Dendritic cell treated with granulocyte-macrophage colony-stimulating factor and Interleukin-4, amounts not matched to agents 40 ng/mL and 50 ng/mL, for 4 days (primary cell): ENCODE results near the gene INA.
"Not testable (repeated sequence)": the region's sequence is repeated elsewhere in the genome, so short reads cannot be mapped to it uniquely, and the experiment has no call there.

Experiments
- H3K27ac Mint-ChIP-seq: one replicate; pipeline ENCODE4 v1.8.0; 2022; ENCODE audit warnings: mild to moderate bottlenecking, mixed read lengths
- H3K27me3 Mint-ChIP-seq: one replicate; pipeline ENCODE4 v1.8.0; 2022; ENCODE audit warnings: mild to moderate bottlenecking, mixed read lengths
- H3K36me3 Mint-ChIP-seq: one replicate; pipeline ENCODE4 v1.8.0; 2022; ENCODE audit warnings: low read depth, mixed read lengths
- H3K4me1 Mint-ChIP-seq: one replicate; pipeline ENCODE4 v1.8.0; 2022; ENCODE audit warnings: low read depth, mixed read lengths
- H3K4me3 Mint-ChIP-seq: one replicate; pipeline ENCODE4 v1.8.0; 2022; ENCODE audit warnings: mild to moderate bottlenecking, moderate library complexity, mixed read lengths
- H3K9me3 Mint-ChIP-seq: one replicate; pipeline ENCODE4 v1.8.0; 2022; ENCODE audit warnings: mixed read lengths
- intact Hi-C: fragments of 100-400 bp; cut with micrococcal nuclease; formaldehyde crosslinking; loops from one replicate; pipeline ENCODE4 v1.15.0; 2022

INA gene

GRCh38 chr10:103254538-103255325 lies 22.2 kb upstream of the INA start:
- Mint-ChIP-seq H3K4me3 (no peak overlapping the region), H3K36me3 (no peaks in the 10 kb centered on the region), H3K27ac (no peak overlapping the region)

GRCh38 chr10:103256613-103257012 lies 20.3 kb upstream of the INA start:
- Mint-ChIP-seq H3K9me3 (peaks cover 28% of the 10 kb centered on the region), H3K27ac (no peak overlapping the region), H3K27me3 (no peaks in the 10 kb centered on the region), H3K36me3 (no peaks in the 10 kb centered on the region), H3K4me3 (no peak overlapping the region), H3K4me1 (no peaks in the 10 kb centered on the region)
- intact Hi-C loops: no loop called here

More at GRCh38 chr10:103254538-103255325, 22.2 kb upstream of the INA start:
- H3K27me3 Mint-ChIP-seq: no peaks in the 10 kb centered on the region
- H3K9me3 Mint-ChIP-seq: peaks cover 20% of the 10 kb centered on the region
- intact Hi-C loops: no loop called here
- H3K4me1 Mint-ChIP-seq: no peaks in the 10 kb centered on the region

GRCh38 chr10:103257812-103258211 lies 19.1 kb upstream of the INA start:
- peaks cover 28% of the 10 kb centered on the region for H3K9me3 Mint-ChIP-seq
- H3K4me3 Mint-ChIP-seq: no peak overlapping the region
- intact Hi-C loops: no loop called here
- no peaks in the 10 kb centered on the region for H3K4me1 Mint-ChIP-seq
- H3K27me3 Mint-ChIP-seq: no peaks in the 10 kb centered on the region
- no peaks in the 10 kb centered on the region for H3K36me3 Mint-ChIP-seq
- no peak overlapping the region for H3K27ac Mint-ChIP-seq

GRCh38 chr10:103258928-103259327 lies 18.0 kb upstream of the INA start:
- H3K36me3 Mint-ChIP-seq, H3K27me3 Mint-ChIP-seq: not testable (repeated sequence)

GRCh38 chr10:103259989-103260388 lies 16.9 kb upstream of the INA start:
- Mint-ChIP-seq H3K27ac (no peak overlapping the region), H3K4me1 (no peaks in the 10 kb centered on the region), H3K36me3 (no peaks in the 10 kb centered on the region), H3K27me3 (peaks cover 12% of the 10 kb centered on the region), H3K9me3 (peaks cover 28% of the 10 kb centered on the region), H3K4me3 (no peak overlapping the region)
- intact Hi-C loops: no loop called here

More at GRCh38 chr10:103258928-103259327, 18.0 kb upstream of the INA start:
- intact Hi-C loops, H3K4me3 Mint-ChIP-seq, H3K4me1 Mint-ChIP-seq, H3K27ac Mint-ChIP-seq: not testable (repeated sequence)
- peaks cover 28% of the 10 kb centered on the region for H3K9me3 Mint-ChIP-seq

GRCh38 chr10:103262229-103262628 lies 14.7 kb upstream of the INA start:
- H3K36me3 Mint-ChIP-seq: no peaks in the 10 kb centered on the region
- no peak overlapping the region for H3K27ac Mint-ChIP-seq
- peaks cover 24% of the 10 kb centered on the region for H3K27me3 Mint-ChIP-seq
- H3K9me3 Mint-ChIP-seq: peaks cover 28% of the 10 kb centered on the region
- H3K4me3 Mint-ChIP-seq: no peak overlapping the region
- intact Hi-C loops: no loop called here
- H3K4me1 Mint-ChIP-seq: no peaks in the 10 kb centered on the region

GRCh38 chr10:103265717-103266329 lies 11.1 kb upstream of the INA start:
- Mint-ChIP-seq H3K27ac (no peak overlapping the region), H3K4me3 (no peak overlapping the region), H3K9me3 (peaks cover 4% of the 10 kb centered on the region), H3K27me3 (peaks cover 40% of the 10 kb centered on the region), H3K4me1 (no peaks in the 10 kb centered on the region), H3K36me3 (no peaks in the 10 kb centered on the region)
- intact Hi-C loops: loop anchor here (2.0 kb wide), 1 partner anchor 13 kb away; no protein-coding TSS in a partner anchor

- H3K4me3 Mint-ChIP-seq: no peak overlapping the region
- no peaks in the 10 kb centered on the region for H3K9me3 Mint-ChIP-seq
- H3K27ac Mint-ChIP-seq: no peak overlapping the region
- H3K4me1 Mint-ChIP-seq: peaks cover 16% of the 10 kb centered on the region
- intact Hi-C loops: no loop called here
- H3K36me3 Mint-ChIP-seq: no peaks in the 10 kb centered on the region
- H3K27me3 Mint-ChIP-seq: peaks cover 61% of the 10 kb centered on the region
Measured at GRCh38 chr10:103273041-103273441, 3.9 kb upstream of the INA start.

- intact Hi-C loops: no loop called here
- no peak overlapping the region for H3K4me3 Mint-ChIP-seq
- peaks cover 8% of the 10 kb centered on the region for H3K9me3 Mint-ChIP-seq
- no peak overlapping the region for H3K27ac Mint-ChIP-seq
- H3K4me1 Mint-ChIP-seq: peaks cover 16% of the 10 kb centered on the region
- no peaks in the 10 kb centered on the region for H3K36me3 Mint-ChIP-seq
- H3K27me3 Mint-ChIP-seq: peaks cover 76% of the 10 kb centered on the region
Measured at GRCh38 chr10:103276251-103276895, 565 bp upstream of the INA start.

- Mint-ChIP-seq H3K9me3 (peaks cover 8% of the 10 kb centered on the region), H3K27ac (no peak overlapping the region), H3K4me1 (peaks cover 23% of the 10 kb centered on the region), H3K4me3 (no peak overlapping the region), H3K36me3 (no peaks in the 10 kb centered on the region), H3K27me3 (peaks cover 76% of the 10 kb centered on the region)
- intact Hi-C loops: loop anchor here (2.0 kb wide), 1 partner anchor 13 kb away; no protein-coding TSS in a partner anchor
Measured at GRCh38 chr10:103277713-103278536, 987 bp downstream of the INA start.

- Mint-ChIP-seq H3K4me3 (no peak overlapping the region), H3K27ac (no peak overlapping the region), H3K27me3 (peaks cover 75% of the 10 kb centered on the region), H3K36me3 (no peaks in the 10 kb centered on the region), H3K9me3 (peaks cover 8% of the 10 kb centered on the region), H3K4me1 (peaks cover 28% of the 10 kb centered on the region)
- intact Hi-C loops: loop anchor here (2.0 kb wide), 1 partner anchor 14 kb away; no protein-coding TSS in a partner anchor
Measured at GRCh38 chr10:103278537-103278823, 1.5 kb downstream of the INA start.

GRCh38 chr10:103278862-103279298 lies 1.9 kb downstream of the INA start:
- intact Hi-C loops: loop anchor here (2.0 kb wide), 1 partner anchor 14 kb away; no protein-coding TSS in a partner anchor
- Mint-ChIP-seq H3K4me3 (no peak overlapping the region), H3K27me3 (peaks cover 74% of the 10 kb centered on the region), H3K9me3 (peaks cover 8% of the 10 kb centered on the region), H3K27ac (no peak overlapping the region), H3K4me1 (peaks cover 29% of the 10 kb centered on the region), H3K36me3 (no peaks in the 10 kb centered on the region)

- peaks cover 67% of the 10 kb centered on the region for H3K27me3 Mint-ChIP-seq
- H3K9me3 Mint-ChIP-seq: peaks cover 8% of the 10 kb centered on the region
- peaks cover 29% of the 10 kb centered on the region for H3K4me1 Mint-ChIP-seq
- intact Hi-C loops: no loop called here
- no peak overlapping the region for H3K4me3 Mint-ChIP-seq
- H3K27ac Mint-ChIP-seq: no peak overlapping the region
- no peaks in the 10 kb centered on the region for H3K36me3 Mint-ChIP-seq
Measured at GRCh38 chr10:103280031-103280430, 3.1 kb downstream of the INA start.
